ENCODE measurements around the gene TMEM117.

DNA sequence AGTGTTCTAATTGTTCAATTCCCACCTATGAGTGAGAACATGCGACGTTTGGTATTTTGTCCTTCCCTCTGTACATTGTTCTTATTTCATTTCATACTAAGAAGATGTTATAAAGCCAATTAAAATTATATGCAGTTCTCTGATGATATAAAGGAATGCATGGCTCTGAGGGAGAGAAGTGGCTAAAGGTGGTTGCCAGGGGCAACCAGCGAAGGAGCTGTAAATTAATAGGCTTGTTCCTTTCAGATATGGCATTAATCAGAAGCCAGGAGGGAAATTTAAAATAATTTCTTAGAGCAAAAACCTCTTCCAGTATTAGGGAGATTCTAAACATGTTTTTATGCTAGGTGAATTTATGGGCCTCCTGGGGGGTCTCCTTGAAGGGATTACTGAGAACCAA lies 227.8 kb downstream of the TMEM117 start:
- TF ChIP-seq, protein P1, sequence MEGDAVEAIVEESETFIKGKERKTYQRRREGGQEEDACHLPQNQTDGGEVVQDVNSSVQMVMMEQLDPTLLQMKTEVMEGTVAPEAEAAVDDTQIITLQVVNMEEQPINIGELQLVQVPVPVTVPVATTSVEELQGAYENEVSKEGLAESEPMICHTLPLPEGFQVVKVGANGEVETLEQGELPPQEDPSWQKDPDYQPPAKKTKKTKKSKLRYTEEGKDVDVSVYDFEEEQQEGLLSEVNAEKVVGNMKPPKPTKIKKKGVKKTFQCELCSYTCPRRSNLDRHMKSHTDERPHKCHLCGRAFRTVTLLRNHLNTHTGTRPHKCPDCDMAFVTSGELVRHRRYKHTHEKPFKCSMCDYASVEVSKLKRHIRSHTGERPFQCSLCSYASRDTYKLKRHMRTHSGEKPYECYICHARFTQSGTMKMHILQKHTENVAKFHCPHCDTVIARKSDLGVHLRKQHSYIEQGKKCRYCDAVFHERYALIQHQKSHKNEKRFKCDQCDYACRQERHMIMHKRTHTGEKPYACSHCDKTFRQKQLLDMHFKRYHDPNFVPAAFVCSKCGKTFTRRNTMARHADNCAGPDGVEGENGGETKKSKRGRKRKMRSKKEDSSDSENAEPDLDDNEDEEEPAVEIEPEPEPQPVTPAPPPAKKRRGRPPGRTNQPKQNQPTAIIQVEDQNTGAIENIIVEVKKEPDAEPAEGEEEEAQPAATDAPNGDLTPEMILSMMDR (IDR thresholded peaks at IDR 0.05), result no peak
- TF ChIP-seq POLR2A (IDR thresholded peaks at IDR 0.05) (no peak), EP300 (IDR thresholded peaks at IDR 0.05) (no peak)

Measured in tibial nerve (tissue), 4 donors.